ENCODE results near the gene KMT2A. TPM values are rescaled to one million over a fixed set of nuclear protein-coding genes. Genes with fewer than 3 reads are reported as not detected.
A peak's percentile ranks its signal among the peaks of the same experiment; 100 is the strongest.
"Not testable (repeated sequence)": the region's sequence is repeated elsewhere in the genome, so short reads cannot be mapped to it uniquely, and the experiment has no call there.

KMT2A gene
- total RNA-seq, 1 experiment from 2014 or later: 15.2 TPM

DNA sequence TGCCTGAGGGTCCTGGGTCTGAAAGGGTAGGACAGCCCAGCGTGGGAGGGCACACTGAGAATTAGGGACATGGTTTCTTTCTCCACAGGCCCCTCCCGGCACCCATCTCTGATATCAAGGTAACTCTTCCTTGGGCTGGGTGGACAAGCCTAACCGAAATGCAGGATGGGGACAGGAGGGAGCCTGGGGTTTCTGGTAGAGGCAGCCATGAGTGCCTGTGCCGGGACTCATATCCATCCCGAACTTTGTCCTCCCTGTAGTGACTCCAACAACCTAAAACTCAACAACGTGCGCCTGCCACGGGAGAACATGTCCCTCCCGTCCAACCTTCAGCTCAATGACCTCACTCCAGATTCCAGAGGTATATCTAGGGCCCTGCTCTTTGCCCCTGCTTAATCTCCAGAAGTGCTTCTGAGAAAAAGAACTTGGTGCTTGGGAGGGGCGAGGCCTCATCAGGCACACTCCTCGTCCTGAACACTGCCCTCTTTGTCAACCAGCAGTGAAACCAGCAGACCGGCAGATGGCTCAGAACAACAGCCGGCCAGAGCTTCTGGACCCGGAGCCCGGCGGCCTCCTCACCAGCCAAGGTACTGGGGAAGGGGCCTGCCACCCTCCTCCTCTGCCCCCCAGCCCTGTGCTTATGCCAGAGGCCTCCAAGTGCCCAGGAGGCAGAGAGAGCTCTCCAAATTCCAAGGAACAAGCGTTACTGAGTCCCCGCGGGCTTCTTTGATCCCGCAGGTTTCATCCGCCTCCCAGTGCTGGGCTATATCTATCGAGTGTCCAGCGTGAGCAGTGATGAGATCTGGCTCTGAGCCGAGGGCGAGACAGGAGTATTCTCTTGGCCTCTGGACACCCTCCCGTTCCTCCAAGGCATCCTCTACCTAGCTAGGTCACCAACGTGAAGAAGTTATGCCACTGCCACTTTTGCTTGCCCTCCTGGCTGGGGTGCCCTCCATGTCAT, 97.8 kb downstream of the KMT2A start:
- DNase-seq (ENCODE audit: low spot score): no peak

DNA sequence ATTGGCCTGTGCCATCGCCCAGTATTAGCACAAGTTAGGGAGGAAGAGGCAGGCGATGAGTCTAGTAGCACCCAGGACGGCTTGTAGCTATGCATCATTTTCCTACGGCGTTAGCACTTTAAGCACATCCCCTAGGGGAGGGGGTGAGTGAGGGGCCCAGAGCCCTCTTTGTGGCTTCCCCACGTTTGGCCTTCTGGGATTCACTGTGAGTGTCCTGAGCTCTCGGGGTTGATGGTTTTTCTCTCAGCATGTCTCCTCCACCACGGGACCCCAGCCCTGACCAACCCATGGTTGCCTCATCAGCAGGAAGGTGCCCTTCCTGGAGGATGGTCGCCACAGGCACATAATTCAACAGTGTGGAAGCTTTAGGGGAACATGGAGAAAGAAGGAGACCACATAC, 99.0 kb downstream of the KMT2A start:
- DNase-seq (ENCODE audit: low spot score): no peak

DNA sequence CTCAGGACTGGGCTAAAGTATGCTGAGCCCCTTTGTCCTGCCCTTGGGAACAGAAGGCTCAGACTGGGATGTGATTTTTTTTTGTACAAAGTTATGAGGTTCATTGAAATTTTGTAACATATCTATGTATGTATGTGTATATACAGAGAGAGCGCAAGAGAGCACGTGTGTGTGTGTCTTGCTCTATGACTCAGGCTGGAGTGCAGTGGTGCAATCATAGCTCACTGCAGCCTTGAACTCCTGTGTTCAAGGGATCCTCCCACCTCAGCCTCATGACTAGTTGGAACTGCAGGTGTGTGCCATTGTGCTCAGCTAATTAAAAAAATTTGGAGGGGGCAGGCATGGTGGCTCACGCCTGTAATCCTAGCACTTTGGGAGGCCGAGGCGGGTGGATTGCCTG, 100.4 kb downstream of the KMT2A start:
- DNase-seq (ENCODE audit: low spot score): no peak

DNA sequence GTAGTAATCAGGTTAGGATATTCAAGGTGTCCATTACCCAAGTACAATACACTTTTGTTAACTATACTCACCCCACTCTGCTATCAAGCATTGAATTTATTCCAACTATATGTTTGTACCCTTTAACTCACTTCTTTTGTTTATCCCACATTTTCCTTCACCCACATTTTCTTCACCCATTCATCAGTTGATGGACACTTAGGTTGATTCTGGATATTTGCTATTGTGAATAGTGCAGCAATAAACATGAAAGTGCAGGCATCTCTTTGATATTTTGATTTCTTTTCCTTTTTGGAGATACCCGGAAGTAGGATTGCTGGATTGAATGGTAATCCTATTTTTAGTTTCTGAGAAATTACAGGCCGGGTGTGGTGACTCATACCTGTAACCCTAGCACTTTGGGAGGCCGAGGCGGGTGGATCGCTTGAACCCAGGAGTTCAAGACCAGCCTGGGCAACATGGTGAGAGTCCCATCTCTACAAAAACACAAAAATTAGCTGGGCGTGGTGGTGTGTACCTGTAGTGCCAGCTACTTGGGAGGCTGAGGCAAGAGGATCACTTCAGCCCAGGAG, 101.2 kb downstream of the KMT2A start:
- no peak for DNase-seq (ENCODE audit: low spot score)

DNA sequence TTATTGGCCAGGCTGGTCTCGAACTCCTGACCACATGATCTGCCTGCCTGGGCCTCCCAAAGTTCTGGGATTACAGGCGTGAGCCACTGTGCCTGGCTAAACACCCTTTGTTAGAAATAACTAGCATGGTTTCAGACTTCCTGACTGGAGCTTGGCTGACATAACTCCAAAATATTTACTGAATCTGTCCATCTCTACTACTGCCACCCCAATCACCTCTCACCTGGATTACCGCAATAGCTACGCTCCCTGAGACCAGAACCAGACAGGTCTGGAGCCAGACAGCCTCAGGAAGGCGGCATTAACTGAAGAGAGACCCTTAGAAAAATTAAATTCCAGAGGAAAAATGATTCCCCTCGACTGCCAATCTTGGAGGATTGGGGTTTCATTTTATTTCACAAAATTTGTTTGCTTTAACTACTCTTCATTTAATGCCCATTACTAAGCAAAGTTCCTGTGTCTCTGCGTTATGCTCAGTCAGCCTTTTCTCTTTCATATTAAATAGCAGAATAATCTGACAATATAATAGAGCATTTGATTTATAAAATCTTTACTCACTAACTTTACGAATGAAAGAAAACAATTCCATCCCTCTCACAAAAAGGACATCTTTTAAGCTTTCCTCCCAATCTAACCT, 107.8 kb downstream of the KMT2A start:
- DNase-seq (ENCODE audit: low spot score): no peak

DNA sequence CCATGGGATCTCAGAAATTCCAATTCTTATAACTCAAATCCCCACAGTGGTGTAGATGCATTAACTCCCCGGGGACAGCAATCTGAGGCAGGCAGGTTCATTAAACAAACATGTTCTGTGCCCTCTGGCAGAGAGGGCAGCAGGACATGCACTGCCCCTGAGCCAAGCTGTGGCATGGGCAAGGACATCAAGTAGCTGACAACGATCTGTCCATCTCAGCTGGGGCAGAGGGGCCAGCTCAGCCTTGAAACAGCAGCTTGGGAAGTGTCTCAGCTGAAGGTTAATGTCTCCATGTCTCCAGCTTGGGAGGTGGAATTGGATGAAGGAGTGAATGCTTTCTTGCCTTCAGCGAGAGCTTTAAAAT, 108.3 kb downstream of the KMT2A start:
- DNase-seq (ENCODE audit: low spot score): no peak

DNA sequence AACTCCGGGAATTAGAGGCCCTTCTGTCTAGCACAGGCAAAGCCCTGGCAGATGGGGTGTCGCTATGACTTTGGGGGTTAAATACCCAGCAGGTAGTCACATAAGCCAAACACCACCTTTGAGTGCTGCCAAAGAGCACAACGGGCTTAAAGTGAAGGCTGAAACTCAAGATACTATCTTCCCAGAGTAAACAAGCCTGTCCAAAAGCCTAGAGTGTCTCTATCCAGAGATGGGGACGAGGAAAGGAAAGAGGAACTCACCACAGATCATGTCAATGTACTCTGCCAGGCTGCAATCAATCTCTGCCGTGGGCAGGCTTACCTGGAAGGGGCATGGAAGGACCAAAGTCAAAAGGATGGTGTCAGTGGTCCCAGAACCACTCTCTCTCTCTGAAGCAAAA, 109.2 kb downstream of the KMT2A start:
- no peak for DNase-seq (ENCODE audit: low spot score)

DNA sequence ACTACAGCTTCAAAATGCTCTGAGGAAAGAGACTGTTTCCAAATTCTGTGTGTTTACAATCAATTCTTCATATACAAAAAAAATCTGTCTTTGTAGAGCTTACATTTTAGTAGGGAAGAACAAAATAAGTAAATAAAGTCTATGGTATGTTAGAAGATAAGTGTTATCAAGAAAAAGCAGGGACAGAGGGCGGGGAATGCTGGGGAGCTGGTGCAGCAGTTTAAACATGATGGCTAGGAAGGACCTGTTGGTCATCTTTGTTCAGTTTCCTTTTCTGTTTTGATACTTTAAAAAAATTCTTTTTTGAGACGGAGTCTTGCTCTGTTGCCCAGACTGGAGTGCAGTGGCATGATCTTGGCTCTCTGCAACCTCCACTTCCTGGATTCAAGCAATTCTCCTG, 110.8 kb downstream of the KMT2A start:
- no peak for DNase-seq (ENCODE audit: low spot score)

DNA sequence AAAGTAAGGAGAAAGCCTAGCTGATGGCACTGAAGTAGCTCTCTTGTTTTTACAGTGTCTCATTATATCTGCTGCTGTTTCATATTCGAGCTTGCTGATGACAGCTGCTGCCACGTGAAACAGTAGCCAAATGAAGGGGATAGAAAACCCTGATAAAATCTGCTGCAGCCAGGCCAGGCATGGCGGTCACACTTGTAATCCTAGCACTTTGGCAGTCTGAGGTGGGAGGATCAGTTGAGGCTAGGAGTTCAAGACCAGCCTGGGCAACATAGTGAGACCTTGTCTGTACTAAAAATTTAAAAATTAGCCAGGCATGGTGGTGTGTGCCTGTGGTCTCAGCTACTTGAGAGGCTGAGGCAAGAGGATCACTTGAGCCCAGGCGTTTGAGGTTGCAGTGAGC, 116.0 kb downstream of the KMT2A start:
- DNase-seq (ENCODE audit: low spot score): no peak

DNA sequence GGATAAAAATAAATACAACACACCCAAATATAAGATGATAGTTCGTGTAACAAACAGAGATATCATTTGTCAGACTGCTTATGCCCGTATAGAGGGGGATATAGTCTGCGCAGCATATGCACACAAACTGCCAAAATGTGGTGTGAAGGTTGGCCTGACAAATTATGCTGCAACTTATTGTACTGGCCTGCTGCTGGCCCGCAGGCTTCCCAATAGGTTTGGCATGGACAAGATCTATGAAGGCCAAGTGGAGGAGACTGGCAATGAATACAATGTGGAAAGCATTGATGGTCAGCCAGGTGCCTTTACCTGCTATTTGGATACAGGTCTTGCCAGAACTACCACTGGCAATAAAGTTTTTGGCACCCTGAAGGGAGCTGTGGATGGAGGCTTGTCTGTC, 124.5 kb downstream of the KMT2A start:
- no peak for DNase-seq (ENCODE audit: low spot score)

DNA sequence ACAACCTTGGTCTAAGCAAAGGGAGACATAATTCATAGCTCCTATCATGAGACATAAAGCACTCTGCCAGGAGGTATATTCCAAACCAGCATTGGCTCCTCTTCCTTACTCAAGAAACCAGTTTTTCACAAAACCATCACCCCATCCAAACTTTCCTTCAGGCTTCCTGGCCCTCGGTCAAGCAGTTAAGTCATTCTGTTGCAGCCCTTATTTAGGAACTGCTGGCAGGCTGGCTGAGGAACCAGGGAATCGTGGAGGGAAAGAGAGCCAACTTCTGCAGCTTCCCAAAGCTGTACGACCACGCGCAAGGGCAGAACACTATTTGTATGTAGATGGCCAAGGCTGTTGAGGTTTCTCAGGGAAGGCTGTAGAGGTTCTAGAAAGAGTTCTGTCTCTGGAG, 128.8 kb downstream of the KMT2A start:
- DNase-seq (ENCODE audit: low spot score): no peak

DNA sequence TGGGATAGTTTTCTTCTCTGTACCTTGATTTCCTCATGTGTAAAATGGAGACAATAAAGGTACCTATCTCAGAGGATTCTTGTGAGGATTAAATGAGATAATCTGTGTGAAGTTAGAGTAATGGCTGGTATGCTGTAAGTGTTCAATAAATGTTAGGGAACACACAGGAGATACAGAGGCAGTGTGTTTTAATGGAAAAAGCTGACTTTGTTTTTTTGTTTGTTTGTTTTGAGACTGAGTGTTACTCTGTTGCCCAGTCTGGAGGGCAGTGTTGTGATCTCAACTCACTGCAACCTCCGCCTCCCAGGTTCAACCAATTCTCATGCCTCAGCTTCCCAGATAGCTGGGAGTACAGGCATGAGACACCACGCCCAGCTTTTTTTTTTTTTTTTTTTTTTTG, 133.4 kb downstream of the KMT2A start:
- DNase-seq (ENCODE audit: low spot score): no peak

DNA sequence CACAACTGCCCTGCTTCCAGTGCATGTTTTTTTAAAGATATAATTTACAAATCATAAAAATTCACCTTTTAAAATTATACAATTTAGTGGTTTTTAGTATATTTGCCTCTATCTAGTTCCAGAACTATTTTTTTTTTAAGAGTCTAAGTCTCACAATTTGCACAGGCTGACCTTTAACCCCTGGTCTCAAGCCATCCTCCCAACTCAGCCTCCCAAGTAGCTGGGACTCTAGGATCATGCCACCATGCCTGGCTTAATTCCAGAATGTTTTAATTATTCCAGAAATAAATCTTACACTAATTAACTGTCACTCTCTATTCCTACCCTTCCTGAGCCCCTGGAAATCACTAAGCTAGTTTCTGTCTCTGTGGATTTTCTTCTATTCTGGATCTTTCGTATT, 134.5 kb downstream of the KMT2A start:
- DNase-seq (ENCODE audit: low spot score): no peak

DNA sequence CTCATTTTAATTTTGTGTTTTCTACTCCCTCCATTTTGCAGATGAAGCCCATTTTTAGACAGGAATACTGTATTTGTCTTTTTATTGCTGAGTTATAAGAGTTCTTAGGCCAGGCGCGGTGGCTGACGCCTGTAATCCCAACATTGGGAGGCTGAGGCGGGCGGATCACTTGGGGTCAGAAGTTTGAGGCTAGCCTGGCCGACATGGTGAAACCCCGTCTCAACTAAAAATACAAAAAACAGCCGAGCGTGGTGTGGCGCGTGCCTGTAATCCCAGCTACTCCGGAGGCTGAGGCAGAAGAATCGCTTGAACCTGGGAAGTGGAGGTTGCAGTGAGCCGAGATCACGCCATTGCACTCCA, 135.4 kb downstream of the KMT2A start:
- DNase-seq (ENCODE audit: low spot score): not testable (repeated sequence)

DNA sequence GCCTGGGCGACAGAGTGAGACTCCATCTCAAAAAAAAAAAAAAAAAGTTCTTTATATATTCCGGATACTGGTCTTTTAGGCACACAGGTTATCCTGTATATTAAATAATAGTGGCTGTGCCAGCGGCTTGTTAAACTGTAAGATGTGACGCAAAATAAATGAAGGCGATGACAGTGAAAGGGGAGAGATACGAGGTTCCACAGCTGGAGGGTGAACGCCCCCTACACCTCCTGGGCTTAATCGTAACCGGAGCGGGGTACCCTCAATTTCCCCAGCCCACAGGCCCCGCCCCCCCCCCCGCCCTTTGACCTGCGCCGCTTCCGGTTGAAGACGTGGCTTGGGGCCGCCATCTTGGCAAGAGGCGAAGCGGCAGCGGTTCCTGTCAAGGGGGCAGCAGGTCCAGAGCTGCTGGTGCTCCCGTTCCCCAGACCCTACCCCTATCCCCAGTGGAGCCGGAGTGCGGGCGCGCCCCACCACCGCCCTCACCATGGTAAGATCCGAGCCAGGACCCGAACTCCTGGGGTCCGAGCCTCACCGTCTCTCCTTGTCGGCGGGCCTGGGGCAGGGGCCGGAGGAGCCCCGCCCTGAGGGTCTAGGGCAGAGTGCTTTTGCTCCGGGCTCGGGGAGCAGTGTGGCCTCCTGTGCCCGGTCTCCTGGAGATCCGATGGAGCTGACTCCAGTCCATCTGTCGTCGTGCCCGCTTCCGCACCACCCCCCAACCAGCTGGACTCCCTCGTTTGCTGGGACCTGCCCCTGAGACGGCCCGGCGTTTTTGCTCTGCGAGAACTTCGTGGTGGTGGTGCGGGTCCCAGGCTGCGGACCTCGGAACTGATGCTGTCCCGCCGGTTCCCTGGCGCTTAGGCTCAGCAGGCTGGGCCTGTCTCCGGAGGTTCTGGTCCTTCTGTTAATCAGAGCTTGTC, 136.0 kb downstream of the KMT2A start, which contains the start of gene ARCN1:
Gene ARCN1, plus strand, starts transcription at position 349 of the 920 bp plus-strand sequence. Its CDS starts 139 bp downstream, at position 488.
- peak; percentile 55 for DNase-seq (ENCODE audit: low spot score)

DNA sequence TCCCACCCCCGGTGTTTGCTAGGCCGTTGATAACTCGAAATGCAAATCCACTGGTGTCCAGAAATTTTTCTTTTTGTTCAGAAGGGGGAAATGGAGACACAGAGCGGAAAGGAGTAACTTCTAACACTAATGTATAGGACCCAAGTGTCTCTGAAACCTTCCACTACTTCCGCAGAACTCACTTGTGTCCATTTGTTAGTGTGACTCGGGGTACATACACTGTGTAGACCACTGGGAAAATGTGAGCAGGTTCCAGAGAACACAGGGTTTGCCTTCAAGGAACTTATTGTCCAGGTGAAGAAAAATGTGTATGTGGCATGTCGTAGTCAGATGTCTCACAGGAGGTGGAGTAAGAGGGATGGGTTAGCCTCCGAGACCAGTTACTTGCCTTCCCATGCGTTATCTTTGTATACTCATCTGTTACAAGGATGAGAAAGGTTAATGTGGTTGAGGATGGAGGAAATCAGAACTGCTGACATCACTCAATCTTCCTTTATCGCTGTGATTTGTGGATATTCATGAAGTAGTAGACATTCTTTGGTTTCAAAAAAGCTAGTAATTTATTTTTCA, 136.8 kb downstream of the KMT2A start:
- DNase-seq (ENCODE audit: low spot score): peak; percentile 16

DNA sequence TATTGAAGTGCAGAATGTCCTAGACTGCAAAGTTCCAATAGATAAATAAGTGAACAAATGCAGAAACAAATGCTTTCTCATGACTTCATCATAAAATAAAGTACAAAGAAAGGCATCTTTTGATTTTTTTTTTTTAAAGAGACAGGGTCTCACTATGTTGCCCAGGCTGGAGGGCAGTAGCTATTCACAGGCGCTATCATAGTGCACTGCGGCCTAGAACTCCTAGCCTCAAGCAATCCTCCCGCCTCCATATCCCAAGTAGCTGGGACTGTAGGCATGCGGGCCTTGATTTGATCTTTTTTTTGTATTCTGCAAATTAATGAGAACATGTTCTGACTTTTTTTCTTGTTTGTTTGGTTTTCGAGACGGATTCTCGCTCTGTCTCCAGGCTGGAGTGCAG, 138.3 kb downstream of the KMT2A start:
- DNase-seq (ENCODE audit: low spot score): no peak
